Esophagus squamous epithelium (tissue), 4 donors: ENCODE data around the gene CDC42BPB.

Source experiments
- CTCF ChIP-seq, 6 experiments: fragments of 450-650 bp in 4 of 6; fragments of 200-600 bp in 2 of 6; sonication (generic) in 2 of 6; IDR thresholded peaks; one replicate each; pipeline ENCODE4 v1.5.1; 2016 to 2019; ENCODE audit warnings: antibody characterized with exemption in 6 of 6, mild to moderate bottlenecking in 4 of 6, moderate library complexity in 4 of 6
- POLR2A ChIP-seq, 4 donors: fragments of 450-650 bp; IDR thresholded peaks; one replicate each; pipeline ENCODE4 v1.6.1; 2017; ENCODE audit warnings: antibody characterized with exemption in 4 of 4, mild to moderate bottlenecking in 4 of 4, moderate library complexity in 3 of 4

- TF ChIP-seq POLR2A (IDR thresholded peaks at IDR 0.05) (no peak), CTCF (IDR thresholded peaks at IDR 0.05) (no peak)
Measured at GRCh38 chr14:102949062-102949800, 108.1 kb downstream of the CDC42BPB start.
